HG03432 (cell line): Measurements from ENCODE around the gene ECHS1.

Source experiments
- ATAC-seq: cut with Tn5 transposase; IDR thresholded peaks from one replicate; pipeline ENCODE4 v1.9.1; 2021; ENCODE audit warnings: mild to moderate bottlenecking, moderate library complexity; ENCODE audit not compliant: unreplicated experiment

The ECHS1 gene

DNA sequence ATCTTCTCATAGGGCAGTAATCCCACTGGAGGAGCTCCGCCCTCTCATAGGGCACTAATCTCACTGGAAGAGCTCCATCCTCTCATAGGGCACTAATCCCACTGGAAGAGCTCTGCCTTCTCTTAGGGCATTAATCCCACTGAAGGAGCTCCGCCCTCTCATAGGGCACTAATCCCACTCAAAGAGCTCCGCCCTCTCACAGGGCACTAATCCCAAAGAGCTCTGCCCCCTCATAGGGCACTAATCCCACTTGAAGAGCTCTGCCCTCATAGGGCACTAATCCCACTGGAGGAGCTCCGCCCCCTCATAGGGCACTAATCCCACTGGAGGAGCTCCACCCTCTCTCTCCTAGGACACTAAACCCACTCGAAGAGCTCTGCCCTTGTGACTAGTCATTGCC lies 11.9 kb downstream of the ECHS1 start:
- no peak for ATAC-seq

DNA sequence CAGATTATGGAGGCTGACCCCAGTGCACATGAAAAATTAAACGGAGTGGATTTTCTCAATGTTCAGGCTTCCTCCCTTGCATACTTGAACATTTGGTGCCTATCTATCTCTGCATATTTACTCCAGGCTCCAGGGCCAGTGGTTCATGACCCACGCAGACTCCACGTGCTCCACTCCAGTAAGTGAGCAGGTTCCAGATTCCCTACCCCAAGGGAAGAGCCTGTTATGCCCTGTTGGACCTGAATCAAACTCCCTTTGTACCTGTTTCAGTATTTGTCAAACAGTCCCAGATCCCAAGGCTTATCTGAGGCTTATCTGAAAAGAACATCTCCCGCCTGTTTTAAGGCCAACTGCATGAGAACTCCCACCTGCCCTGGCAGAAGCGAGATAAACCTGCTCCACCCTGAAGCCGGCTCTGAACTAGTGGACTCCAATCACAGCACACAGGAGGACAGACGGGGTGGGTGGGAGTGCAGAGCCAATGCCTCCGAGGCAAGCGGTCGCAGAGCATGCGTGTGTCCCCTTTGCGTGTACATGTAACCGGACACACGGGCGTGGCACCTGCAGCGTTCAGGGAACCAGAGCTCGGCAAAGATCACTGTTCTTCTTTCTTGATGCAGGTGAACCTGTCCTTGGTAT lies 13.1 kb downstream of the ECHS1 start:
- ATAC-seq, result no peak

DNA sequence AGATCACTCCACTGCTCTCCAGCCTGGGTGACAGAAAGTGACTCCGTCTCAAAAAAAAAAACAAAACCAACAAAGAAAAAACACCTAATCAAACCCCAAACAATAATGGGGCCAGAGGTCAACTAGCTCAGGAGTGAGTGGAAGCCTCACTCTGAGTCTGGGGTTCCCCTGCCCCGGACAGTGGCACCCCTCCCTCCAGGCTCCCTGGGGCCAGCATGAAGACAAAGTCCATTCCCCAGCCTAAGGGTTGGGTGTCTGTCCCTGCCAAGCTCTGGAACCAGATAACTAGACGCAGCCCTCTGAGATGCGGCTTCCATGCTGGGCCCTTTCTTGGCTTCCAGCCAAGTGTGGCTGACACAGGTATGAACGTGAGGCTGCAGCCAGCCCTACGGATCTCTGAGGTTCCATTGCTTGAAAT lies 13.6 kb downstream of the ECHS1 start:
- ATAC-seq, result no peak

DNA sequence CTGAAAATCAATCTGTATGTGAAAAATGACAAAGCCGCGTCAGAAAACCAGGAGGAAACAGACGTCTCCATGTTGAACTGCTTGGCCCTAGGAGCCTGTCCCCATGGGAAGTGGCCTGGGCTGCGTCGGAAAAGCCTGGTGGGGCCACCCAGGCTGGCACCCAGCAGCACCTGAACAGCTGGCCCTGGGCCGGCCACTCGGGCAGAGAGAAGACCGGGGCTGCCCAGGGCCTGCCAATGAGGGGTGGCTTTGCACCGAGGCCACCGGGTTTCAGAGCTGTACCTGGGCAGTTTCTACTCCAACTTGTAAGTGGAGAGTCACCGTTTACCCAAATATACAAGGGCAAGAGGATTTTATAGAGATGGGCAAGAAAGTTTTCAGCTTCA lies 14.2 kb downstream of the ECHS1 start:
- no peak for ATAC-seq

DNA sequence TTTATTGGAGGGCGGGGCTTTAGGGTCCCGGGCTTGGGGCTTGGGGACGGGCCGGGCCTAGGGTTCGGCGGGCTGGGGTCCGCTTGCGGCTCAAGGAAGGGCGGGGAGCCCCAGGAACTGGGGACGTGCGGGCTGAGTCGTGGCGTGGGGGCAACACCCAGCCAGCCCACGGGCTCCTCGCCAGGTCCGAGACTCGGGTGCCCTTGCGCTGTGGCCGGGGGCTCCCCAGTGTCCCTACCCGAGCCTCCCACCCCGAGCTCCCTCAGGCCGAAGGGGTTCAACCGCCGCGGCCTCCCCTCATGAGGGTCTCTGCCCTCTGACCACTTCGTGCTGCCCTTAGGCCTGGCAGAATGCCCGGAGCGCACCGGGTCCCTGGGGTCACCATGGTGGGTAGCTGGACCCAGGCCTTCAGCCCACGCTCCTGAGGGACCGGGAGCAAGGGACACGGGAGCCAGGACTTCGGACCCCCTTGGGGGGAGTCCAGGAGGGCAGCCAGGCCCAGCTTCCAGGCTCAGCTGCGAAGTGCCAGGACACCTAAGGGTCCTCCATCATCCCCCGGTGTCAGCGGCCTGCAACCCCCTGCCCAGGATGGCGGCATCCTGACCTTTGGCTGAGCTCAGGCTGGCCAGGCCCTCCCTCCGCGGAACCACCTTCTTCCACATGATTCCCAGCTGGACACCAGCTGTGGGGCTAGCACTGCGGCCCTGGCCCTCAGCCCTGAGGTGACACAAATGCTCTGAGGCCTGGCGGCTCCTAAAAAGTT lies 14.8 kb downstream of the ECHS1 start:
- no peak for ATAC-seq

DNA sequence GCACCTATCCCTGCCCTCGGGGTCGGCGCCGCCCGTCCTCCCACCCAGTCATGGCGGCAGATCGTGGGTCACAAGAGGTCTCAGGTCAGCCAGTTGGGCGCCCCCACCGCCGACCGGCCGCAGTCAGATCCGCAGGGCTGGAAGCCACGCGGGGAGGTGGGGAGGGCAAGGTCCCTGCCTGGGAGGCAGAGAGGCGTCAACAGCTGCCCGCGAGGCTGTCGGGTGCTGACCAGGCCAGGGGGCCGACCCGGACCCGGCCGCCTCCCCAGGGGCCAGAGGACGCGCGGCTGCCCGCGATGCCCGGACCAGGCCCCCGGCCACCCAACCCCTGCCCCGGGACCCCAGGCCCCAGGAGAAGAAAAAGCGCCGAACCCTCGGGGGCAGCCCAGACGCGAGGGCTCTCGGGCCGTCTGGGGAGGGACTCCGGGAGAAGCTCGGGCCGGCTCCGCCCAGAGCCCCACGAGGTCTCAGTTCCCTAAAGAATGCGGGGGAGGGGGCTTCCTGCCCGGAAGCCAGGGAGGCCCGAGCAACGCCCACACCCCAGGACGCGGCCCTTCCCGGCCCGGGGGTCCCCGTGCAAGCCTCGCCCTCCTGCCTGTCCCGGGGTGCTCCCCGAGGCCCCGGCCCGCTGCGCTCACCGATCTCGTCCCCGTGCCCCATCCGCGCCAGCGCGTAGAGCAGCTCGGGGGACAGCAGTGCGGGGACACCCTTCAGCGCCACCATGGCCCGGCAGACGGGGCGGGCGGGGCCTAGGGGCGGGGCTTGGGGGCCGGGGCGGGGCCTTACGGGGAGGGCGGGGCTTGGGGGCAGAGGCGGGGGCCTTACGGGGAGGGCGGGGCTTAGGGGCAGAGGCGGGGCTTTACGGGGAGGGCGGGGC lies 15.6 kb downstream of the ECHS1 start, which contains the start of gene FUOM:
TSS of gene FUOM (minus strand) at position 735 of the 877 bp plus-strand sequence. CDS start at position 723, 12 bp downstream.
- ATAC-seq, result peak; percentile 65

DNA sequence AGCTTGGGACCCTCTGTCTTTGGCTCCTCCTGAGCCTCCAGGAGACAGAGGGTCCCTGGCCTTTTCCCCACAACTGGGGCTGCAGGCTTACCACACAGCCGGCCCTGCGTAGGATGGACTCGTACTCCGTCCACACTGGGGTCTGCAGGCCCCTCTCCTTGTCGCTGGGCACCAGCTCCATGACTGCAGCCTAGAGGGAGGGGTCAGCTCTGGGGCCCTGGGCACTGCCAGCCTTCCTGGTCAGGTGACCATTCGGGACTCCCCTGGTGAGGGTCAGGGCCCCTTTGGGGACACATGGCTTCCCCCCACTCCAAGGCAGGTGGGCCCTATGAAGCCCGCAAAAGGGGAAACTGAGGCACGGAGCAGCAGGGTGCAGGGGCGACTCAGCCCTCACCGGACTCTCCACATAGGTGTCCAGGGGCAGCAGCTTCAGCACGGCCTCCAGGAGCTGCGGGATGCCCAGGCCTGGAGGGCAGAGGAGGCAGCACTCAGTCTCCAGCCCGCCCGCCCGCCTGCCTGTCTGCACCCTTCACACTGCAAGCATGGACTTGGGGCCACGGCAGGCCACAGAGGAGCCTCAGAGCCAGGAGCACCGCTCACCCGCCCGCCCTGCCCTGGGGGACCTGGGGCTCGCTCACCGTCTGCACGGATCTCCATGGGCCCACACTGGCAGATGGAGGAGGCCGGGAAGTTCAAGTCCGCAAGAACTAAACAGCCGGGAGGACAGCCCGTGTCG lies 16.4 kb downstream of the ECHS1 start:
- no peak for ATAC-seq

DNA sequence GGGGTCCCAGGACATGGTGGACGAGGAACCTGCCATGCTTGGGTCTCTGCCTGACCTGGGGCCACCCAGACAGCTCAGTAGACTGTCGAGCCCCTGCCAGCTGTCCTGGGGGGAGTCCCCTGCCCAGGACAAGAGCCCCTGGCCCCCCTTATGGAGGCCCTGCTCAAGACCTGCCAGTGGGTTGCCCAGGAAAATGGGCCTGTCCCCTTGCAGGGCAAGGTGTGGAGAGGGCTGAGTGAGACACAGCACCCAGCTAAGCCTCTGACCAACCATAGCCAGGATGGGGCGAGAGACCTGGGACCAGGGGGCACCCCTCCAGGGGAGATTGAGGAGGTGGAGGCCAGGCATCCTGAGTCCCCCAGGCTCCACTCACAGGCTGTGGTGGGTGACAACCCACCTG lies 17.2 kb downstream of the ECHS1 start:
- ATAC-seq, result no peak

DNA sequence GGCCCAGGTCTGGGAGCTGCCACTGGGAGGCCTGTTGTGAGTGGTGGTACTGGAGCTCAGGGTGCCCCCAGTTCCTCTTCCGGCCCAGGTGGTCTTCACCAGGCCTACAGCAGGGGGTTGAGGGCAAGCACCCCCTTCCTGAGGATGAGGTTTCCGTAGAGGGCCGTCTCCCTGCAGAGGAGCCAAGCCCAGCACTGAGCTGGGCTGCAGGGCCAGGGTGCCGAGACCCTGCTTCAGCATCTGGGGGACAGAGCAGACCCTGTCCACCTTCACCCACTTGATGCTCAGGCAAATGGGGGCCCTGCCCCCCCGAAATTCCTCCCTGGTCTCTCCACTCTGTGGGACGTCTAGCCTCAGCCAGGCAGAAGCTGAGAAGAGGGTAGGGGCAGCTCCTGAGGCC lies 17.9 kb downstream of the ECHS1 start:
- ATAC-seq, result no peak

DNA sequence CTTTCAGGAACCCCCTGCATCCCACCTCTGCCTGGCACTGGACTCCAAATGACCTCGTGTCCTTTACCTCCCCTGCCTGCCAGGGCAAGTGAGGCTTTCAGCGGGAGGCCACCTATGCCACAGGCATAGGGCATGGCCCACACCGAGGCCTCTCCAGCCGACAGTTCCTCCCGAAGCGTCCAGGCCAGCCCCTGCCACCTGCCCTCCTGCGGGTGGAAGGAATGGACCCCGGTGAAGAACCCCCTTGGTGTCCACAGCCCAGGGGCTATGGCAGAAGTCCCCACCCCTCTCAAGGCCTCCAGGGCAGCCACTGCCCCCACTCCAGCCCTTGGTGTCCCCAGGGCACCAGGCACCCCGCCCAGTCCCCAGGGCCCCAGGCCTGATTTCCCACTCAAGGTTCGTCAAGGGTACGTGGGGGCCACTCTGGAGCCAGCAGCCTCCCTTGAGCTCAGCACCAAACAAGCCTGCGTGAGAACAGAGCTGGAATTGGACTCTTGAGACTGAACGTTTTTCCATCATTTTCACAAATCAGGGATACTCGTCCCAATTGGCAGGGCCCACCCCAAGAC lies 18.4 kb downstream of the ECHS1 start:
- ATAC-seq, result no peak

DNA sequence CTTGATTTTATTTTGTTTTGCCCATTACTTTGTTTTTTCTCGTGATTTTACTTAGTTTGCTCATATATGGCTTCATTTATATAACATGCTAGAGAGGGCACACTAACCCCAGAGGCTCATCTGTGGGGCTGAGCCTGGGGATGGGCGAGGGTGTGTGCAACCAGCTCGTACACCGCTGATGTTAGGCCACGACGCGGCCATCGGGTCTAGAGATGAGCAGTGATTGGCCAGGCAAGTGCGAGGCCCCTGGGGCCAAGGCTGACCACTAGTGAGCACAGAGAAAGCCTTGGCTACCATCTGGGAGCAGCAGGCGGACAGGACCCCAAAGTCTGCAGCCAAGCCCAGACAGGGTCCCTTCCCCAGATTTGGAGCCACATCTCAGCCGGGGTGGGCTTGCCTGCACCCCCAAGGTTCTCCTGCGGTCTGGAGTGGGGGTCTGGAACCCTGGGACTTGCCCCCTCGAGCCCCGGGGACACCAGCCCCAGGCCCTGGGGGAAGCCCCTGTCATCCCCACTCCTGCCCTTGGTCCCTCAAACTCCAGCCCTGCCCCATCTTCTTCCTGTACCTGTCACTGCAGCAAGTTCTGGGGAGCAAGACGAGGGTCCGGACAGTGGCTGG lies 19.1 kb downstream of the ECHS1 start:
- no peak for ATAC-seq

DNA sequence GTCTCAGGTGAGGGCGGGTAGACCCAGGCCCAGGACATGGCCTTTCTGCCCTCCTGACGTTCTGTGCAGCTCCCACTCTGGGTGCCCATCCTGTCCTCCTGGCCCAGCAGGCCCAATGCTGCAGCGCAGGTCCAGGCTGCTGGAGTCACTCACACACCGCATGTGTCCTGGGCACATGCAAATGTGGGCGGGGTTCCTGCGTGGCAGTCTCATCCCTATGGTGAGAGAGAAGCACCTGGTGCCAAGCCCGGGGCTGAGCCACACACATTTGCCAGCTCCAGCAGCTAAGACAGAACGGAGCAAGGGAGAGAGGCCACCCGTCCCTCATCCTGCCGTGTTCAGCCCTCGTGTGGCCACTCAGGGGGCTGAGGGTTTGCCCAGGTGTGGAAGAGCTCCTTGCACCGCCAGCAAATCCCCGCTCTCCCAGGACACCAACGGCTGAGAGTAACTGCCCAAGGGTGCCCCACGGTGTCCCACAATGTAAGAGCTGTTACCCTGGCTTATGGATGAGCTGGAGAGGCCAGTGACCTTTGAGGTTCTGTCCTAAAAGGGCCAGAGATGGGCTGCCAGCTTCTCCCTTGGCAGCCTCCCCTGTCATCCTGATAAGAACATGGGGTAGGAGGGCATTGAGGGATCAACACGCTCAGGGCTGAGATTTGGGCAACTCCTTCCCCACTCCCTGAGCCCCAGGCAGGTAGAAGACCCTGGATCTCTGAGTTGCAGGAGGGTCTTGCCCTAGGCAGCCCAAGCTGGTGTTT lies 19.8 kb downstream of the ECHS1 start:
- no peak for ATAC-seq

DNA sequence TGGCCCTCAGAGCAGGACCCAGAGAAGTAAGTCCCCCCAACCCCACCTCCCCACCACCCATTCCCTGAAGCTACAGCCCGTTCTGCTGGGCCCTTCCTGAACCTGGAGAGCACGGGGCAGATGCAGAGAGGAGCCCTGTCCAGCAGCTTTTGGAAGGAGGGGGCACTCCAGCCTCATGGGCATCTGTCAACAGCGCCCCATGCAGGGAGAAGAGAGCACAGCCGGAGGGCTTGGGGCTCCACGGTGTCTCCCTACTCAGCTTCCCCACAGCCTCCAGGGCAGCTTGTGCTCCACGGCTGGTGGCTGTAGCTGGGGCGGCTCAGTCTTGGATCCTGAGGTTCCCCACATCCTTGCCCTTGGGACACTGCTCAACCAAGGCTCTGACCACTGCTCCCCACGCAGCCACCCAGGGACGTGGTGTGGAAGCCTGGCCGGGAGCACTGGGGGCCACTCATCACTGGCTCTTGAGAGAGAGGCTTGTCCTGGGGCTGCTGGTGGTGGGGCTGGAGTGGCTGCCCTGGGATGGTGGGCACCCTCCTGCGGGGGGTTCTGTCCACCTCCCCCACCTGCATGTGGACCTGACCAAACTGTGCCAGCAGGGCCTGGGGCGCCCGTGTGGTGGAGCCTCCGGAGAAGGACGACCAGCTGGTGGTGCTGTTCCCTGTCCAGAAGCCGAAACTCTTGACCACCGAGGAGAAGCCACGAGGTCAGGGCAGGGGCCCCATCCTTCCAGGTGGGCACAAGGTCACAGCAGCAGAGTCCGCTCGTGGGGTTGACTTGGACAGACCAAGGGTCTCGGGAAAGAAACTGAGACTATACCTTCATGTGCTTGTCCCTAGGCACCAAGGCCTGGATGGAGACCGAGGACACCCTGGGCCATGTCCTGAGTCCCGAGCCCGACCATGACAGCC lies 21.5 kb downstream of the ECHS1 start:
- ATAC-seq, result no peak

DNA sequence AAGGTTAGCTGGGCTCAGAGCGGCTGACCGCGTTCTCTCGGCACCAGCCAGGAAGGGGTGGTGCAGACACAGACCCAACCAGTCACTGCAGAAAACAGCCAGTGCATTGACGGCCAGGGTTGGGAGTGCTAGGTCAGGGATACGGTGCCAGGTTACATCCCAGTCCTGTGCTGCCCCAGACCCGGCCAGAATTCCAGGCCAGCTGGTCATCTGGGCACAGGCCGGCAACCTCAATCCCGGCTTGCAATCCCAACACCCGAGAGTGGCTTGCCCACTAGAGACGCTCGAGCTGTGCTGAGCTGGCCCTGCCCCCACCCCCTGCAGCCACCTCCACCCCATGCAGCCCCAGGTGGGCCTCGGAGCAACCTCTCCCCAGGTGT lies 22.2 kb downstream of the ECHS1 start:
- ATAC-seq, result no peak

DNA sequence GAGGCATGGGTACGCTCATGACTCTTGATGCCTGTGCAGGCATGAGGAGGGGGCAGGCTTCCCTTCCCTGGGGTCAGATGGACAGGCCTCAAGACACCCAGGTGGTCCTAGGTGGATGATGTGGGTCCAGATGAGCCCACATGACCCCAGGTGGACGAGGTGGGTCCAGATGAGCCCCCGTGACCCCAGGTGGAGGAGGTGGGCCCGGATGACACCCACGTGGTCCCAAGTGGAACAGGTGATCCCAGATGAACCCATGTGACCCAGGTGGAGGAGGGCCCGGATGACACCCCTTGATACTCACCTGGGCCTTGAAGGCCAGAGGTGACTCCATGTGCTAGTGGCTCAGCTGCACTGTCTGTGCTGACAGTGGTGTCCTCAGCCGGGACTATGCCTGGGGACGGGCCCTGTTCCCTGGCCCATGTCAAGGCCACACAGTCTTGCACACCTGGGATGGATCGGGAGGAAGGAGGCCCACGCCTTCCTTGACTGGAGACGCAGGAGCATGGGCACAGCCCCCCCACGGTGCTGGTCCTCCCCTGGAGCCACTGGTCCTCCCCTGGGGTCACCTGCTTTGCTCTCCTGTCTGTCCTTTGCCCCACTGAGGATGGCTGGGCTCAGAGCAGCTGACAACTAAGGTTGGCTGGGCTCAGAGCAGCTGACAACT lies 22.7 kb downstream of the ECHS1 start:
- ATAC-seq, result no peak

DNA sequence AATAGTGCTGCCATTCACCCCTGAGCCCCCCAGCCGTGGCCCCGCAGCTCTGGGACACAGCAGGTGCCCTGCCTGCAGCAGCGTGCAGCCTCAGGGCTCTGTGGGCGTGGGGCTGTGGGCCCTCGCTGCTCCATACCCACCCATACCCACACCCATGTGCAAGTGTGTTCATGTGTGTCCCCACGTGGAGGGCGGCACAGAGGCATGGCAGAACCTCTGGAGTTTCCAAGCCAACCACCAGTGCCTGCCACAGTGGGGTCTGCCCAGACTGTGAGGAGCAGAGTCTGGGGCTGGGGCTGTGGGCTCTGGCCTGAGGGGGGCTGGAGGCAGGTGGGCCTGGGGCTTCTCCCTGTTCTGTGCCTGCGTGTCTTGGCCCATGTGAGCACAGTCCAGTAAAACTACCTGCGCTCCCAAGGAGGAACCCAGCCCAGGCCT lies 23.6 kb downstream of the ECHS1 start:
- no peak for ATAC-seq

DNA sequence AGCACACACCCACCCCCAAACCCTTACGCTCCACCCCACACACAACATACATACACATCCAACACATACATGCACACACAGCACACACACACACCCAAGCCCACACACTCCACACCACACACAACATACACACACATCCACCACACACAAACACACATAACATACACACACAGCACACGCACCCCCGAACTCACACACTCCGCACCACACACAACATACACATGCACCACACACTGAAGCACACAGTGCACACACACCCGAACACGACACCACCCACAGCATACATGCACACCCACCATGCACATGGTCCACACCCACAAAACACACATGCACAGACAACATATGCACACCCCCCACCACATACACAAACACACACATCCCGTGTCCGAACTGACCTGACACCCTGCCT lies 24.0 kb downstream of the ECHS1 start:
- no peak for ATAC-seq
